Upper lobe of left lung (tissue), 4 donors: ENCODE results near the gene NT5C2.

ENCODE experiments used
- CTCF ChIP-seq, 6 experiments: fragments of 450-650 bp in 4 of 6; fragments of 200-600 bp in 2 of 6; sonication (generic) in 2 of 6; IDR thresholded peaks; one replicate each; pipeline ENCODE4 v1.5.1; 2016 to 2019; ENCODE audit warnings: antibody characterized with exemption in 6 of 6
- EP300 ChIP-seq, 4 donors: sonication (generic); formaldehyde crosslinking; IDR thresholded peaks; one replicate each; pipeline ENCODE4 v1.5.1; 2017; ENCODE audit warnings: antibody characterized with exemption in 4 of 4, control low read depth in 2 of 4
- POLR2A ChIP-seq, 4 donors: fragments of 450-650 bp; IDR thresholded peaks; one replicate each; pipeline ENCODE4 v1.5.1; 2016 to 2017; ENCODE audit warnings: antibody characterized with exemption in 4 of 4, mild to moderate bottlenecking in 2 of 4
- POLR2AphosphoS5 ChIP-seq, 2 donors: sonication (generic); formaldehyde crosslinking; IDR thresholded peaks; one replicate each; pipeline ENCODE4 v1.5.1; 2017; ENCODE audit warnings: antibody characterized with exemption in 2 of 2

DNA sequence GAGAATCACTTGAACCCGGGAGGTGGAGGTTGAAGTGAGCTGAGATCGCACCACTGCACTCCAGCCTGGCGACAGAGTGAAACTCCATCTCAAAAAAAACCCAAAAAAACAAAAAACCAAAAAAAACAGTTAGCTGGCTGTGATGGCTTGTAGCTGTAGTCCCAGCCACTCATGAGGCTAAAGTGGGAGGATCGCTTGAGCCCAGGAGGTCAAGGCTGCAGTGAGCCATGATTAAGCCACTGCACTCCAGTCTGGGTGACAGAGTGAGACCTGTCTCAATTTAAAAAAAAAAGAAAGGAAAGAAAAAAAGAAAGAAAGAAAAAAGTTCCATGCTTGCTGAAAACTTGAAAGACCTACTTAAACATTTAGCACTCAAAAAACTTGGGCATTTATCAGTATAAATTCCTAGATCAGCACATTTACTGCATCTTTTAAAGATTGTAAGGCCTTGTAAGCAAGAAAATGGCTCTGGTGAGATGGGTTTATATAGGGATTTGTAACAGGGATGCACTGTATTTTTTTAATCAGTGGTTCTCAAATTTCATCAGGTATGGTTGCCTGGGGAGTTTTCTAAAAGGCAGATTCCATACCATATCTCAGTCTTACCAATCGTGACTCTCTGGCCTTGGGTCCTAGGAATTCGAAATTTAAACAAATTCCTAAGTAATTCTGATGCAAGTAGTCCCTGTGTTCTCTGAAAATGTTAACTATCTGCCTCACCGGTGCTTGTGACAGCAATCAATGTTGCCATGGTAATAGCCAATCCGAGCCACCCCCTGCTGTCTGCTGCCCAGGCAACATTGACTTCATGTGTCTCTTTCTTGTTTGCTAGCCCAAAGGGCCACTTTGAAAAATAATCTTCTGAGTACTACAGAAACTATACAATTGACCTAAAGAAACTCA lies 11.5 kb upstream of the NT5C2 start:
- TF ChIP-seq CTCF (IDR thresholded peaks at IDR 0.05), result no peak
- no peak for TF ChIP-seq POLR2A (IDR thresholded peaks at IDR 0.05)
- no peak for TF ChIP-seq EP300 (IDR thresholded peaks at IDR 0.05)
- TF ChIP-seq POLR2AphosphoS5 (IDR thresholded peaks at IDR 0.05), result no peak
